BJ (cell line): ENCODE measurements around the gene PBX1. TPM values are rescaled to one million over a fixed set of nuclear protein-coding genes. Genes with fewer than 3 reads are reported as not detected.

ENCODE experiments used
- CTCF ChIA-PET: fragments of 350-600 bp; formaldehyde crosslinking; extraction: SDS; loops from one replicate; lab custom pipeline; 2021; ENCODE audit warnings: antibody characterized with exemption, inconsistent platforms; lab: Yijun Ruan, JAX
- POLR2A ChIA-PET: fragments of 300-600 bp; sonication (Branson Sonifier 250); formaldehyde crosslinking; extraction: SDS; loops from one replicate; lab custom pipeline; 2021; ENCODE audit warnings: antibody characterized with exemption; lab: Charles Lee
- DNase-seq: peaks from one replicate; pipeline ENCODE4 v3.0.0-alpha.2; 2011; ENCODE audit warnings: low read depth
- H3K27me3 ChIP-seq: 2 replicates; pipeline ENCODE4 v1.6.0; 2011; ENCODE audit warnings: low read length; ENCODE audit not compliant: control insufficient read depth, insufficient read depth
- H3K36me3 ChIP-seq: 2 replicates; pipeline ENCODE4 v1.5.1; 2011; ENCODE audit warnings: low read length; ENCODE audit not compliant: control insufficient read depth, insufficient read depth
- H3K4me3 ChIP-seq: 2 replicates; pipeline ENCODE4 v1.5.1; 2011; ENCODE audit warnings: low read depth, mild to moderate bottlenecking, control low read depth, low read length
- CTCF ChIP-seq: IDR thresholded peaks from 2 replicates; pipeline ENCODE4 v1.5.1; 2011; ENCODE audit warnings: low read depth, mild to moderate bottlenecking, control low read depth, inconsistent platforms, low read length, moderate library complexity; ENCODE audit not compliant: insufficient read depth
- polyA plus RNA-seq: library from polyadenylated mRNA; depleted of rRNA; stranded (reverse); fragments of >200 nt; gene quantifications from 2 replicates; pipeline ENCODE4 v1.2.3, GENCODE V29; 2011

The PBX1 gene
- polyA plus RNA-seq, 1 experiment, result 46.1 TPM

GRCh38 chr1:164759979-164760469 is 201.0 kb downstream of the PBX1 start:
- H3K27me3 ChIP-seq, result no peaks in the 10 kb centered on the region
- CTCF ChIA-PET, result interaction anchor here (1.4 kb wide), 1 partner anchor 9 kb away, joined by 3 read pairs; no protein-coding TSS in a partner anchor
- POLR2A ChIA-PET, result interaction anchor here (1.1 kb wide), 1 partner anchor 10 kb away, joined by 4 read pairs; no protein-coding TSS in a partner anchor
- no peak overlapping the region for H3K4me3 ChIP-seq
- DNase-seq, result no peak
- no peak for TF ChIP-seq CTCF
- H3K36me3 ChIP-seq, result no peaks in the 10 kb centered on the region

- ChIA-PET CTCF (no interaction called here), POLR2A (no interaction called here)
- no peak overlapping the region for H3K4me3 ChIP-seq
- TF ChIP-seq CTCF, result no peak
- no peaks in the 10 kb centered on the region for H3K27me3 ChIP-seq
- no peak for DNase-seq
- H3K36me3 ChIP-seq, result no peaks in the 10 kb centered on the region
These were observed 201.6 kb downstream of the PBX1 start for GRCh38 chr1:164760569-164760968.

- CTCF ChIA-PET, result no interaction called here
These were observed 202.0 kb downstream of the PBX1 start for GRCh38 chr1:164761009-164761408.

GRCh38 chr1:164763098-164763497 is 204.1 kb downstream of the PBX1 start:
- no peak for TF ChIP-seq CTCF
- CTCF ChIA-PET, result interaction anchor here (1.4 to 4.0 kb wide), 3 partner anchors 13 to 37 kb away, joined by 3 to 19 read pairs (median 4); no protein-coding TSS in a partner anchor
- Histone ChIP-seq H3K27me3 (no peaks in the 10 kb centered on the region), H3K36me3 (no peaks in the 10 kb centered on the region), H3K4me3 (no peak overlapping the region)
- POLR2A ChIA-PET, result no interaction called here
- DNase-seq, result no peak

More at GRCh38 chr1:164761009-164761408, 202.0 kb downstream of the PBX1 start:
- POLR2A ChIA-PET, result no interaction called here
- Histone ChIP-seq H3K36me3 (no peaks in the 10 kb centered on the region), H3K4me3 (no peak overlapping the region), H3K27me3 (no peaks in the 10 kb centered on the region)
- no peak for DNase-seq
- TF ChIP-seq CTCF, result no peak

- Histone ChIP-seq H3K36me3 (no peaks in the 10 kb centered on the region), H3K4me3 (no peak overlapping the region), H3K27me3 (no peaks in the 10 kb centered on the region)
- no peak for DNase-seq
- TF ChIP-seq CTCF, result no peak
- CTCF ChIA-PET, result interaction anchor here (1.3 to 4.0 kb wide), 3 partner anchors 14 to 23 kb away, joined by 3 to 19 read pairs (median 4); no protein-coding TSS in a partner anchor
- POLR2A ChIA-PET, result no interaction called here
These were observed 205.3 kb downstream of the PBX1 start for GRCh38 chr1:164764333-164764732.
